OCI-LY3 (cell line): ENCODE results near the gene PTPN12.

Experiments
- H2AFZ ChIP-seq: fragments of 200-600, 300-600 bp; shearing (Covaris generic); 2 replicates; pipeline ENCODE4 v1.6.0; 2014; ENCODE audit warnings: antibody characterized with exemption, low read depth, low read length
- H3K27ac ChIP-seq: fragments of 200-600, 300-600 bp; sonication (generic); 2 replicates; pipeline ENCODE4 v1.5.1; 2014; ENCODE audit warnings: mild to moderate bottlenecking, low read length, moderate library complexity, mixed read lengths
- H3K27me3 ChIP-seq: fragments of 200-600, 300-600 bp; sonication (generic); 2 replicates; pipeline ENCODE4 v1.6.1; 2014; ENCODE audit warnings: low read depth, low read length, mixed read lengths
- H3K36me3 ChIP-seq: fragments of 200-600, 300-600 bp; sonication (generic); replicated peaks from 2 replicates; pipeline ENCODE3; 2014; ENCODE audit warnings: low read depth, low read length, mixed read lengths
- H3K4me1 ChIP-seq: fragments of 300-600, 200-600 bp; sonication (generic); 2 replicates; pipeline ENCODE4 v1.6.1; 2014; ENCODE audit warnings: low read length, mixed read lengths
- H3K4me2 ChIP-seq: fragments of 200-600, 300-600 bp; sonication (generic); 2 replicates; pipeline ENCODE4 v1.6.1; 2014; ENCODE audit warnings: low read length, mixed read lengths
- H3K4me3 ChIP-seq: fragments of 300-600, 200-600 bp; sonication (generic); 2 replicates; pipeline ENCODE4 v1.5.1; 2014; ENCODE audit warnings: antibody characterized with exemption, mild to moderate bottlenecking, low read length, moderate library complexity
- H3K79me2 ChIP-seq: fragments of 300-600, 200-600 bp; shearing (Covaris generic); 2 replicates; pipeline ENCODE4 v1.6.1; 2014; ENCODE audit warnings: mild to moderate bottlenecking, low read length, mixed read lengths
- H3K9ac ChIP-seq: fragments of 300-600, 200-600 bp; shearing (Covaris generic); 2 replicates; pipeline ENCODE4 v1.6.0; 2014; ENCODE audit warnings: mild to moderate bottlenecking, low read length, moderate library complexity
- H3K9me3 ChIP-seq: fragments of 200-600, 300-600 bp; shearing (Covaris generic); 2 replicates; pipeline ENCODE4 v1.6.1; 2014; ENCODE audit warnings: low read length, mixed read lengths; ENCODE audit not compliant: insufficient read depth
- H4K20me1 ChIP-seq: fragments of 200-600, 300-600 bp; sonication (generic); 2 replicates; pipeline ENCODE4 v1.6.1; 2016; ENCODE audit warnings: low read length, mixed read lengths; ENCODE audit not compliant: insufficient read depth
- CTCF ChIP-seq: fragments of 200-600, 300-600 bp; sonication (generic); IDR thresholded peaks from 2 replicates; pipeline ENCODE4 v1.5.1; 2014; ENCODE audit warnings: antibody characterized with exemption, low read length, low read depth
- EZH2phosphoT487 ChIP-seq: fragments of 200-600 bp; shearing (Covaris generic); IDR thresholded peaks from 2 replicates; pipeline ENCODE4 v1.6.1; 2018; ENCODE audit warnings: antibody characterized with exemption, mixed run types, low read depth

Gene PTPN12

GRCh38 chr7:77576856-77577255 lies 39.8 kb downstream of the PTPN12 start:
- no peak overlapping the region for H3K27ac ChIP-seq
- no peaks in the 10 kb centered on the region for H3K4me1 ChIP-seq
- no peak overlapping the region for H3K9ac ChIP-seq
- no peaks in the 10 kb centered on the region for H3K36me3 ChIP-seq
- no peaks in the 10 kb centered on the region for H3K79me2 ChIP-seq
- TF ChIP-seq EZH2phosphoT487, result no peak
- no peak for TF ChIP-seq CTCF
- H3K4me3 ChIP-seq, result no peak overlapping the region
- no peaks in the 10 kb centered on the region for H3K9me3 ChIP-seq
- no peaks in the 10 kb centered on the region for H4K20me1 ChIP-seq
- no peaks in the 10 kb centered on the region for H3K27me3 ChIP-seq
- no peak overlapping the region for H3K4me2 ChIP-seq
- no peak overlapping the region for H2AFZ ChIP-seq

GRCh38 chr7:77579797-77580196 lies 42.7 kb downstream of the PTPN12 start:
- Histone ChIP-seq H3K4me3 (no peak overlapping the region), H3K27ac (no peak overlapping the region), H3K4me1 (no peaks in the 10 kb centered on the region), H3K27me3 (no peaks in the 10 kb centered on the region), H4K20me1 (no peaks in the 10 kb centered on the region), H3K9ac (no peak overlapping the region), H3K9me3 (no peaks in the 10 kb centered on the region), H3K36me3 (no peaks in the 10 kb centered on the region), H2AFZ (no peak overlapping the region), H3K79me2 (no peaks in the 10 kb centered on the region), H3K4me2 (no peak overlapping the region)
- no peak for TF ChIP-seq EZH2phosphoT487
- TF ChIP-seq CTCF, result no peak

GRCh38 chr7:77580762-77581350 lies 43.8 kb downstream of the PTPN12 start:
- no peak overlapping the region for H3K9ac ChIP-seq
- no peak overlapping the region for H3K27ac ChIP-seq
- no peaks in the 10 kb centered on the region for H4K20me1 ChIP-seq
- no peak overlapping the region for H2AFZ ChIP-seq
- no peak overlapping the region for H3K4me2 ChIP-seq
- H3K36me3 ChIP-seq, result no peaks in the 10 kb centered on the region
- H3K79me2 ChIP-seq, result no peaks in the 10 kb centered on the region
- no peaks in the 10 kb centered on the region for H3K9me3 ChIP-seq
- TF ChIP-seq EZH2phosphoT487 (no peak), CTCF (no peak)
- H3K4me1 ChIP-seq, result no peaks in the 10 kb centered on the region
- no peaks in the 10 kb centered on the region for H3K27me3 ChIP-seq
- H3K4me3 ChIP-seq, result no peak overlapping the region

GRCh38 chr7:77587272-77587671 lies 50.2 kb downstream of the PTPN12 start:
- Histone ChIP-seq H4K20me1 (no peaks in the 10 kb centered on the region), H3K9me3 (no peaks in the 10 kb centered on the region), H2AFZ (no peak overlapping the region), H3K36me3 (peaks cover 3% of the 10 kb centered on the region), H3K4me2 (no peak overlapping the region), H3K9ac (no peak overlapping the region), H3K4me1 (no peaks in the 10 kb centered on the region), H3K27ac (no peak overlapping the region), H3K27me3 (no peaks in the 10 kb centered on the region), H3K79me2 (no peaks in the 10 kb centered on the region), H3K4me3 (no peak overlapping the region)
- TF ChIP-seq CTCF (no peak), EZH2phosphoT487 (no peak)
